Activated CD8-positive, alpha-beta memory T cell treated with anti-CD3 and anti-CD28 coated beads for 48 hours (primary cell): Measurements from ENCODE around the gene MYOG.

Experiments
- DNase-seq, 3 experiments: peaks; one replicate each; pipeline ENCODE4 v3.0.0-alpha.2; 2020; ENCODE audit warnings: low read depth in 2 of 3, low spot score in 2 of 3

Gene MYOG

GRCh38 chr1:203085528-203086406 is at the start of gene MYOG:
Gene MYOG, minus strand, starts transcription at chr1:203086012. Its CDS starts 51 bp downstream, at chr1:203085961.
- no peak for DNase-seq

DNA sequence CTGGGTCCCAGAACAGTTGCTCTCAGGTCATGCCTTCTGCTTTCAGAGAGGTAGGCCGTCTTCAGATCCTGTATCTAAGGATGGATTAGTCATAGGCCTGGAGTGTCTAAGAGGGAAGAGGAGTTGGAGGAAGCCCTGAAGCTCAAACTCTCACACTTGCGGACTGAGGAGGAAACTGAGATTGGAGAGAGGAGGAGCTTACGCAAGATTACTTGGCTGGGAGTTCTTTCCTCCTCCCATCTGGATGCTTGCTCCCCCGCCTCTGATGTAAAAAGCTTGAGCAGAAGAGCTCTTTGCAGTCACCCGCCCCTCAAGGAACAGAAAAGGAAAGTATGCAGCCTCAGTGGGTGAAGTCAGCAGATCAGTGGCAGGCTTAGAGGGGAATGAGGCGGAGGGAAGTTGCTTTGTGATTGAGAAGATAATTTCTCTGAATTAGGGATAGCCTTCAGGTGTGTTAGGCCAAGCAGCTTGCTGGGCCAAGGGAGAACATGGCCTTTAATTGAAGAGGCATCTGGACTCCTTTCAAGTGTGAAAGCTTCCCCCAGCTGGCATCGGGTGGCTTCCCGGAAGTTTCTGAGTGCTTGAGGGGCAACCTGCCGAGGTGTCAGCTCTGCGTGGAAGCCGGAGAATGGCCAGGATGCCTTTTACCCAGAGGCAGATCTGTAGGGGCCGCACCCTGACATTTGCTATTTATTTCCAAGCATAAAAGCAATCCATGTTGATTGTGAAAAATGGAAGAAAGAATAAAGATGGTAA is 48.3 kb upstream of the MYOG start:
- DNase-seq, result no peak

DNA sequence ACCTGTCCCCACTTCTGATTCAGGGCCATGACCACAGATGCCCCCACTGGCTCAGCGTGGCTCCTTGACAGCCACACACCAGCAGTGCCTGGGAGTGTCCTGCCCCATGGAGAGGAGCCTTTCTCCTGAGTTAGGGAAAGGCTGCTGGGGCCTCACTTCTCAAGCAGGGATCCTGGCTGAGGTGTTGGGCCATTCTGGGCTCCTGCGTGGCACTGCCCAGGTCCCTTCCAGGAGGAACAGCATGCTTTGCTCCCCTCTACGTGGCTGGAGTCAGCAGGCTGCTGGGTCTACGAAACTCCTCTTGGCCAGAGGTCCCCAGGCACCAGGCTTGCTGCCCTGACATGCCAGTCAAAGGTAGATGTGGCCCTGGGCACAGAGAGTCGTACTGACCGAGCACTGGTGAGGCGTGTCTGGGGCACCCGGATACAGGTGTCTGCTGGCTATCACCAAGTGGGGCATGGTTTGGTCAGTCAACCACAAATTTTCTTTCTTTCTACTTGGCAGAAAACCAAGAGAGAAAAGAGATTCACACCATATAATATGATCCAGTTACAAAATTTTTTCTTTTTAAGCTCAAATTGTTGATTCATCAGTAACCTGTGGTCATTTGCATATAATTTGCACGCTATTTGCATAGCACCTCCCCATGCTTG is 45.9 kb upstream of the MYOG start:
- DNase-seq, result no peak

GRCh38 chr1:203130358-203130985 is 44.7 kb upstream of the MYOG start:
- no peak for DNase-seq

DNA sequence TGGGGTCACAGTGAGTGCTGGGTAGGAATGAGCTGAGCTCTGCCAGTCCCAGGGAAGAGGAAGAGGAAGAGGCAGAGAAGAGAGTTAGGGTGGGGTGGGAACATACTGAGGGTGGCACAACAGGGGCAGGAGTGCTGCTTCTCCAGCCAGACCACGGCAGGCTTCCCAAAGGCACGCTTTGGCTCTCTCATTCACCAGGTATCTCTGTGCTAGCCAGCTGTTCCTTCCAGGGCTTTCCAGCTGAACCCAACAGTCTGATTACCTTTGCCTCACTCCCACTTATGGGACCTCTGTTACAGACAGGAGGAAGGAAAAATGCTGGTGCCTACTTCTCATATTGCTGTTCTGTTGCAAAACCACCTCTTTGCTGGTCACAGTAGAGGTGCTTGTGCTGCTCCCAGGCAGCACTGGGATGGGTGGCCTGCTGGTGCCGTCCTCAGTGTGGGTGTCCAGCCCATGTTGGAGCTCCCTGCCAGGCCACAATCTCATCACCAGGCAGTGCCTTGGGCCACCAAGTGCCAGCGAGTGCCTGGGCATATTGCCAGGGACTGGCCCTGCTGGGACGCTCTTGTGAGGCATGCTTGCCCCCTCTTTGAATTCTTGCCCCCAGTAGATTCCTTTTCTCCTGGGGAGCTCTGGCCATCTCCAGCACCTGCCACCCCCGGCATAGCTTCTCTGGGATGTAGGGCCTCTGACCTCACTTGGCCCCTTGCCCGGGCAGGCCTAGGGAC is 43.9 kb upstream of the MYOG start:
- DNase-seq, result no peak

DNA sequence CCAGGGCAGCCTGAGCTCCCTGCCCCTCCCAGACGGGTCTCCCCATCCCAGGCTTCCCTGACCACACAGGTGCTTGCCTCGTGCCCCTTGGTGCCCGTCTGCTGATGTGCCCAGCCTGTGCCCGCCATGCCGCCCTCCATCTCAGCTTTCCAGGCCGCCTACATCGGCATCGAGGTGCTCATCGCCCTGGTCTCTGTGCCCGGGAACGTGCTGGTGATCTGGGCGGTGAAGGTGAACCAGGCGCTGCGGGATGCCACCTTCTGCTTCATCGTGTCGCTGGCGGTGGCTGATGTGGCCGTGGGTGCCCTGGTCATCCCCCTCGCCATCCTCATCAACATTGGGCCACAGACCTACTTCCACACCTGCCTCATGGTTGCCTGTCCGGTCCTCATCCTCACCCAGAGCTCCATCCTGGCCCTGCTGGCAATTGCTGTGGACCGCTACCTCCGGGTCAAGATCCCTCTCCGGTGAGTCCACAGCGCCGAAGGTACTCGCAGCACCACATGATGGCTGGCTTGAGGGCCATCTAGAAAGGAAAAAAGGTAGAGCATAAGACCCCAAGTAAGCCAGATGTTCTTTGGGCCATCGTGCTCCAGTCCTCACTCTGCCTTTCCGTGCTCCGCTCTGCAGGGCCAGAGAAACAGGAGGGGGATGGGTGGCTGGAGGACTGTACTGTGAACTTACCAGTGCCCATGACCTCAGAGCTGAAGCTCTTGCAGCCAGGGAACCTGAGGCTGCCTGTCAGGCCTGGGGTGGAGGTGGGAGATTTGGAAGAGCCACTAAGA is 43.1 kb upstream of the MYOG start:
- DNase-seq, result no peak

- no peak for DNase-seq
Measured at GRCh38 chr1:203128431-203128715, 42.6 kb upstream of the MYOG start.

DNA sequence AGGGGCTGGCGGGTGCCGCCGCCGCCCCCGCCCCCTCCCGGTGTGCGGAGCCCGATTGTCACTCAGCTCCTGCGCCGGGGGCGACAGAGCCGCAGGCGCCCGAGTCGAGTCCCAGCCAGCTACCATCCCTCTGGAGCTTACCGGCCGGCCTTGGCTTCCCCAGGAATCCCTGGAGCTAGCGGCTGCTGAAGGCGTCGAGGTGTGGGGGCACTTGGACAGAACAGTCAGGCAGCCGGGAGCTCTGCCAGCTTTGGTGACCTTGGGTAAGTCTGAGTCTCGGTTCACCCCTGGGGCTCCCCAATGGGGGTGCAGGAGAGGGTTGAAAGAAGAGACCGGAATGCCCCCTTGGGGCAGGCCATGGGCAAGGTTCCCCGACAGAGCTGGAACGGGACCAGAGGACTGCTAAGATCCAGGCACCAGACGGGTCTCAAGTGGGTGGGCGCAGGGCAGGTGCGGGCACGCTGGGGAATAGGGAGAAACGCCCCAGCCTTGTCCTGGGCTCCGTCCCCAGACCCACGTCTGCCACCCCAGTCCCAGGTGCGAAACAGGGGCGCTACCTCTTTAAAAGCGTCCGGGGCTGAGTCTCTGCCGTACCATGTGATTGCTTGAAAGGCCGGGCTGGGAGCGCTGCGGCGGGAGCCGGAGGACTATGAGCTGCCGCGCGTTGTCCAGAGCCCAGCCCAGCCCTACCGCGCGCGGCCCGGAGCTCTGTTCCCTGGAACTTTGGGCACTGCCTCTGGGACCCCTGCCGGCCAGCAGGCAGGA is 42.0 kb upstream of the MYOG start, which contains the start of gene ADORA1:
ADORA1 (plus strand) TSS at position 61 of the 765 bp plus-strand sequence. CDS start 1,116 bp downstream, outside the sequence.
- no peak for DNase-seq

DNA sequence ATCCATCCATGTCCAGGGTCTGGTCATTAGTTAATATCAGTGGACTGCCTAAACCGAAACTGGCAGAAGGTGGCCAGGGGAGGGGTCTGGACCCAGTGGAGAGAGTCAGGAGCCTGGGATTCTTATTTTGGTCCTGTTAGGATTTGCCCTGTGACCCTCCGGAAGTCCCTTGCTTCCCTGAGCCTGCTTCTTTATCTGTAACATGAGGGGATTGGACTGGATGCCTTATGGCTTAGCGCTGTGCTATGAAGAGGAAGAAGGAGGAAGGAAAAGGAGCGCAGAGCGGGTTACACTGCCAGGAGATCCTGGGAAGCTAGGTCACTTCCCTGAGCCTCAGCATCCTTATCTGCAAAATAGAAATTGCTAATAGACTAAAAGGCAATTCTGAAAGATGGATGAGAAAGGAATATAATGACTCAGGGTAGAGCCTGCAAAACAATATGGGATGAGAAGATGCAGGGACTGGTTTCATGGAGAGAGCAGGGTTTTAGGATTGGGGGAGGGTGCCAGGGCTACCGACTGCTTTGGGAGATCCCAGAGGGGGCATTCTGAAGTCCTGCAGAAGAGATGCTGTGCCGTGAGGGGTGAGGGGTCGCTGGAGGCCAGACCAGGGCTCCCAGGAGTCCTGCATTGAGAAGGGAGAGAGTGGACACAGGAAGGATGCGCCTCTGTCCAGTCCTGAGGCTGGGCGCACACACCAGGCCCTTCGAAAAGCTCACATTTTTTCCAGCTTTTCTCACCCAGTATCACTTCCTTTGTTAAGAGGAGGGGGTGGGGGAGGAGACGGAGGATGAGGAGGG is 41.3 kb upstream of the MYOG start:
- no peak for DNase-seq

- DNase-seq, result no peak
Measured at GRCh38 chr1:203126151-203126865, 40.5 kb upstream of the MYOG start.

- no peak for DNase-seq
Measured at GRCh38 chr1:203124546-203125317, 38.9 kb upstream of the MYOG start.

DNA sequence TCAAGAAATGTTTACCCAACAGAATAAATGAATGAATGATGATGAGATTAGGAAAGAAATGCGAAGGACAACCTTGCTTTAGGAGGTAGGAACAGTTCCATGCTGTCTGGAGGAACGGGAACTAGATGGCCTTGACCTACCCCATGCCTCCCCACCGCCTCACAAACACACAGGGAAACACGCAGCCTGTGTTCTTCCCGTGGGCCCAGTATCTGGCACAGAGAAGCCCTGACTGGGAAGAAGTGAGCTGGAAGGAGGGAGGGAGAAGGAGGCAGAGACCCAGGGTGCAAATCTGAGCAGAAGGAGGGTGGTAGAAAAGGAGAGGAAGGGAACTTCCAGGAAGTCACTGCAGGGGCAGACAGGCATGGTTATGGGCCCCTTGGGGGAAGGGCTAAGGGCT is 38.2 kb upstream of the MYOG start:
- DNase-seq, result no peak

- no peak for DNase-seq
Measured at GRCh38 chr1:203122159-203122558, 36.3 kb upstream of the MYOG start.

DNA sequence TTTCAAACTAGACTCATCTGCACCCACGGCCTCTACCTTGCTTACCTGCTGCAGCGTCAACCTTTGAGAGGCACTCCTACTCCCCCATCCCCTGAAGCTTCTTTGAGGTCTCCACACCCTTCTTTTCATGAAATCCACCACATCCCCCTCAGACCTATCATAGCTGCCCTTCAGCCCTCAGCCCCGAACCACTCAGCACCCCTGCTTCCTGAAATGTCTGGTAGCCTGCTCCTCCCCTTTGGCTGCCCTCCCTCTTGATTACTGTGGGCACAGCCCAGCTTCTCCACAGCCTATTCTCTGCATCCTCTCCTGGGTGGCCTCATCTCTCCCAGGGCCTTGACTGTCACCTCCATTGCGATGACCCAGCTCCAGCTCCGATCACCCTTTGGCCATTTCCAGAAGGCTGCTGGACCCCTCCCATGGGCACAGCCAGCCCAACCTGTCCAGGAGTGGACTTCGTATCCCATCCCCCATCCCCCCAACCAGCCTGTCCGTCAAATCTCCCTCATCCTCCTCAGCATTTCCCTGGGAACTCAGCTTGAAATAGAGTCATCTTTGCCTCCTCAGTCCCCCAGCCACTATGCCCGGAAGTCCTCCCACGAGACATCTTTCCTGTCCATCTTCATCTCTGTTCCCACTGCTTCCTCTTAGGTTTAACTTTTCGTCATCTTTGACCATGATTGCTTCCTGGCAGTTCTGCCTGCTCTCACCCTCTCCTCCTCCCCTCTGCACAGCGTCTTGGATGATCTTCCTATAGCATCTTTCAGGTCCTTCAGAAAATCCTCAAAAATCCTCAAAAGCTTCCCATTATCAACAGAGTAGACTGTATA is 35.6 kb upstream of the MYOG start:
- DNase-seq, result no peak

- no peak for DNase-seq
Measured at GRCh38 chr1:203120325-203121153, 34.7 kb upstream of the MYOG start.
